GM20000 (cell line): Measurements from ENCODE around the gene TMEM45A.

Source experiments
- DNase-seq: peaks from one replicate; pipeline ENCODE4 v3.0.0; 2012; ENCODE audit warnings: low spot score
- TF ChIP-seq, protein P1 (sequence below): IDR thresholded peaks from 2 replicates; pipeline ENCODE4 v1.5.1; 2012; ENCODE audit warnings: mild to moderate bottlenecking, control low read depth; ENCODE audit errors: extremely low read depth, missing control alignments

Gene TMEM45A

DNA sequence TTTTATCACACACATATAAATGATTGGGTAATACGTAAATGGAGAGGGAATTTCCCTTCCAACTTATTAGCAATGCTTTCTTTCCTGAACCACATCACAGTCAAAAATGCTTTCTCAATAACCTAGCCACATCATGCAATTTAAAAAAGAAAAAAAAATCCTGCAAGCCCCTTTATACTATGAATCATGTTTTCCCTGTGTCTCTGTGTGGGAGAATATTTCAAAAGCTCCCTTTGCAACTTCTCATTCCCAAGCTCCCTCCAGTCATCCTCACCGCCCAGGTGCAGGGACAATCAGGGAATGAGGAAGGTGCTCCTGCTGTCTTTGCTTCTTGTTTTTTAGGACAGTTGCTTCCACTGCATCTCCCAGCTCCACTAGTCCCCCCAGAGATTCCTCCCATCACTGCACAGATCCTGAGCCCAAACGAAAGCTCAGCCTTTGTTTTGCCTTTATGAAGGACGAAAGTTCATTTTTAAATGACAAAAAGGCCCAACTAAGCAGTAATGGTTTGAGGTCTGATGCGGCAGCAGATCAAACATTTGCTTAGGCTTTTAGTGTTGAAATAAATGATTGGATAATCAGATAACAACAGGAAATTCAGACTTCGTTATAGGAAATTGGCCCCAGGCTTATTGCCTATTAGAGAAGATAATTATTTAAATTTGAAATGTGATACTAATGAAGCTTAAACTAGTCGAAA, 69.2 kb downstream of the TMEM45A start:
- DNase-seq = no peak
- TF ChIP-seq, protein P1, sequence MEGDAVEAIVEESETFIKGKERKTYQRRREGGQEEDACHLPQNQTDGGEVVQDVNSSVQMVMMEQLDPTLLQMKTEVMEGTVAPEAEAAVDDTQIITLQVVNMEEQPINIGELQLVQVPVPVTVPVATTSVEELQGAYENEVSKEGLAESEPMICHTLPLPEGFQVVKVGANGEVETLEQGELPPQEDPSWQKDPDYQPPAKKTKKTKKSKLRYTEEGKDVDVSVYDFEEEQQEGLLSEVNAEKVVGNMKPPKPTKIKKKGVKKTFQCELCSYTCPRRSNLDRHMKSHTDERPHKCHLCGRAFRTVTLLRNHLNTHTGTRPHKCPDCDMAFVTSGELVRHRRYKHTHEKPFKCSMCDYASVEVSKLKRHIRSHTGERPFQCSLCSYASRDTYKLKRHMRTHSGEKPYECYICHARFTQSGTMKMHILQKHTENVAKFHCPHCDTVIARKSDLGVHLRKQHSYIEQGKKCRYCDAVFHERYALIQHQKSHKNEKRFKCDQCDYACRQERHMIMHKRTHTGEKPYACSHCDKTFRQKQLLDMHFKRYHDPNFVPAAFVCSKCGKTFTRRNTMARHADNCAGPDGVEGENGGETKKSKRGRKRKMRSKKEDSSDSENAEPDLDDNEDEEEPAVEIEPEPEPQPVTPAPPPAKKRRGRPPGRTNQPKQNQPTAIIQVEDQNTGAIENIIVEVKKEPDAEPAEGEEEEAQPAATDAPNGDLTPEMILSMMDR = no peak

DNA sequence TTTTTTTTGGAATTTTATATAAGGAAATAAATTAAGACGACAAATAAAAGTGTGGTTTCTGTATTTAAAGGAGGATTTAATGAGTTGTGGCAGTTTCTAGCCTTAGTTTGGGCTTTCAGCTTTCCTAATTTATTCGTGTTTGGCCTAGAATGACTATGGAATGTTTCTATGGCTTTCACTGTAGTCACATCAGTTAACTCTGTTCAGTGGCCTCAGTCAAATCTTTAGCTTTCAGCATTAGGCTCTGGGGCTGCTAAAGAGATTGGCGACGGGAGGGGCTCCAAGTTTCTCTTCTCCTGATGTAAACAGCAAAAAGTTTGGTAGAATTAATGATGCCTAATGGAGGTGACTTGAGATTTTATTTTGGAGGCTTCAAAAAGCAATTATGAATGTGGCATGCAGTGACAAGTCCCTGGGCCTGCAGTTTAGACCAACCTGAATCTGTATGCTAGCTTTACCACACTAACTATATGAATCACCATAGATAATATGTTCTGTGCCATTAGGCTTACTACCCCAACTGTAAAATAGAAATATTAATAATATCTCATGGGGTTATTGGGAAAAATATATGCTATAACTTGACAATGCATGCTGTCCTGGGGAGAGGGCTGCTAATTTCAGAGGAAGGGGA, 69.9 kb downstream of the TMEM45A start:
- no peak for DNase-seq
- TF ChIP-seq, protein P1 = no peak

DNA sequence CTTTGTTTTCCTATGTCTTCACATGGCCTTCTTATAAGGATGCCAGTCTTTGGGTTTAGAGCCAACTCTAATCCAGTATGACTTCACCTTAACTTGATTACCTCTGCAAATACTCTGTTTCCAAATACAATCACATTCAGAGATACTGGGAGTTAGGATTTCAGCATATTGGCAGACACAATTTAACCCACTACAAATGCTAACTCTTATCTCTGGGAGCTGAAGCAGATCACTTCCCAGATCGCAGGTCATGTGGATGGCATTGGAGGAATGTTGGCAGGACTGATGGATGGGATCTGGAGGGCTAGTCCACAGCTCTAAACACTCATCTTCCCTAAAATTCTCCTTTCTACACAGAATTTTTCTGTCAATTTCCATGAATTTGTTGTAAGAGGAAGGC, 70.8 kb downstream of the TMEM45A start:
- no peak for DNase-seq
- TF ChIP-seq, protein P1 = no peak

DNA sequence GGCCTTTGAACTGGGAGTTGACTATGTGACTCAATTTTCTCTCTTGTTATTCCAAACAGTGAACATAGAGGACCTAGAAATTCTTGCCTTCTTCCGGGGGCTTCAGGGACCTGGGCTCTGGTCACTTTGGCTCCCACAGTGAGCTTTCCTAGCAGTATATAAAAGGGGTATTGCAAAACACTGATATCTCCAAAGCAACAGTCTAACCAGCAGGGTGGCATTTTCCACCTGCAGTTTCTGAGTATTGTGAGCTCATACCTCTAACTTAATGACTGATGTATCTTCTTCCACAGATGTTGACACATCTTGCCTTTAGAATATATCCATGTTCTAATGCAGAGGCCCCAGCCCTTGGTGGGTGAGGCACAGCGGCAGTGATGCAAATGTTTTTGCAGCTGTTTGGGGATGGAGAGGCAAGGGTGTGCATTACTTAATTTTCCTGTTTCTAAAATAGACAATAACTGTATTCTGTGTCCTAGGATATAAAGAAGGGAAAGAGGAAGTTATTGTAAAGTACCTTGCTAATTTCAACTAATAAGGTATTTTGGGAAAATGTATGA, 71.3 kb downstream of the TMEM45A start:
- DNase-seq = no peak

DNA sequence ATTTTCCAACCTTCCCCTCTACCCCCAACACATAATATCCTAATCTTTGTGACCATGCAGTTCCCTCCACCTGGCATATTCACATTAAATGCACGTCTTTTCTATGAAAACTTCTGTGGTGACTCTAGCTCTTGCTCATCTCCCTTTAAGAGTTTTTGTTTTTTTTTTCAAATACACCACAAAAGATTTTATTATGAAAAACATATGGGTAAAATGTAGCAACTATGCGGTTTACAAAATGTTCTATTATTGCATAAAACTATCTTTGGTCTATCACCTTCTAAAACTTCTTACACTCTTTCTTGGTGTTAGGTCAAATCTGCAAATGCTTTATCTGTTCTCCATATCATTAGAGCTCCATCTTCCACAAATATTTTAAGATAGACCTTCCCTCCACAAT, 78.4 kb downstream of the TMEM45A start:
- TF ChIP-seq, protein P1 = no peak
- no peak for DNase-seq

More for the DNA sequence above, 71.3 kb downstream of the TMEM45A start:
- TF ChIP-seq, protein P1 = no peak

DNA sequence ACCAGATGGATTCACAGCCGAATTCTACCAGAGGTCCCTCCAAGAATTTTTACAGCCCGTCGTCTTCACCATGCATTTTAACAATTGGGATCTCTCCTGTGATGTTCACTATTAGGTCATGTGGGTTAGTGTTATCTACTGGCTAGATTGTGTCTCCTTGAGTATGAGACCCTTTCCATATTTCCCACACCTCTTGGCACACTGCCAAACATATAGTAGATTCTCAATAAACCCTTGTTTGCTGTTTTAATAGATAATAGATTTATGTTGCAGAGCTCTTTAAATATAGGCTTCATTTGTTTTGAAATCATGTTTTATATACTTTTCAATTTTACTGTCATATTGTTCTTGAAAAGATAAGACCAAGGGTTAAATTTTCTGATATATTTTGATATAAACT, 82.1 kb downstream of the TMEM45A start:
- no peak for DNase-seq
- TF ChIP-seq, protein P1 = no peak

DNA sequence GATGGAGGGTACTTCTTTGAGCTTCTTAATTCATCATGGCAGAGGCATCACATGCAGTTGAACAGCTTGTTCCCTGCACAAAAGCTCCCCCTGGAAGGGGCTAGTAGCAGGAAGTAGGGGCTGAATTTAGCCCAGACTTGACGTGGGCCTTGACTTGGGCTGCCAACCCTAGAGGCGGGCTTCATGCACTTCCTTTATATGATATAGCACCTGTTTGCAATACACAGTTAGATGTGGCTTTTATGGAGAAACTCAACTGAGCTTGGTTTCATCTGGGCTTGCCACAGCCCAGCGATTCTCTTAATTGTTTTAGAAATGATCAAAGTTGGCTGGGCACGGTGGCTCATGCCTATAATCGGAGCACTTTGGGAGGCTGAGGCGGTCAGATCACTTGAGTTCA, 83.3 kb downstream of the TMEM45A start:
- no peak for DNase-seq
- TF ChIP-seq, protein P1 = no peak
